Stimulated activated CD8-positive, alpha-beta memory T cell treated with anti-CD3 and anti-CD28 coated beads, Interleukin-12 subunit alpha, Interleukin-12 subunit beta, amount 100 ng/mL, for 1 hour (primary cell): ENCODE results near the gene CALN1.
"Not testable (repeated sequence)": the region's sequence is repeated elsewhere in the genome, so short reads cannot be mapped to it uniquely, and the experiment has no call there.

Experiments used
- DNase-seq: peaks from one replicate; pipeline ENCODE4 v3.0.0-alpha.2; 2020; ENCODE audit warnings: low read depth

The CALN1 gene

DNA sequence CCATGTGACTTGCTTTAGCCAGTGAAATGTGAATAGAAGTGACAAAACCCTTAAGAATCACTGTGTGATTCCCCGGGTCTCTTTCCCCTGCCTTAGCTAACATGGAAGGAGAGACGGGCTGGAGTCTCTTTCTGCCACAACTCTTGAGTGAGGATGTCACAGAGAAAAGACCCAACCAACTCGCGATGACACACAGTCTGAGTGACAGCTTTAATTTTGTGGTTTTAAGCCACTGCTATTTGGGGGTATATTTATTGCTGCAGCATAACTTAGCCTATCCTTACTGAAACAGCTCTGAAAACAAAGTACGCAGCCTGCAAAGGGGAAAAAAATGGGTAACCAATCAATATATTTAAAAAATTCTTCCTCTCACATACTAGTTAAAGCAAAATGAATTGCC, 319.4 kb downstream of the CALN1 start:
- no peak for DNase-seq

DNA sequence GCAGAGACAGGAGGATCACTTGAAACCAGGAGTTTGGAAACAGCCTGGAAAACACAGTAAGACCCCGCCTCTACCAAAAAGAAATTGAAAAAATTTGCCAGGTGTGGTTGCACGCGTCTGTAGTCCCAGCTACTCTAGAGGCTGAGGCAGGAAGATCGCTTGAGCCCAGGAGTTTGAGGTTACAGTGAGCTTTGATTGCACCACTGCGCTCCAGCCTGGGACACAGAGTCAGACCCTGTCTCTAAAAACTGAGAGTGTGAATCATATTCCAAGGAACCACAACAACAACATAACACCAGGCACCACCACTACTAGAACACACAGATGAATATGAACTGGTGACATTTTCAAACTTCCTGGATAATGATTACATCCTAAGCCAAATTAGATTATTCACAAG, 324.2 kb downstream of the CALN1 start:
- no peak for DNase-seq

DNA sequence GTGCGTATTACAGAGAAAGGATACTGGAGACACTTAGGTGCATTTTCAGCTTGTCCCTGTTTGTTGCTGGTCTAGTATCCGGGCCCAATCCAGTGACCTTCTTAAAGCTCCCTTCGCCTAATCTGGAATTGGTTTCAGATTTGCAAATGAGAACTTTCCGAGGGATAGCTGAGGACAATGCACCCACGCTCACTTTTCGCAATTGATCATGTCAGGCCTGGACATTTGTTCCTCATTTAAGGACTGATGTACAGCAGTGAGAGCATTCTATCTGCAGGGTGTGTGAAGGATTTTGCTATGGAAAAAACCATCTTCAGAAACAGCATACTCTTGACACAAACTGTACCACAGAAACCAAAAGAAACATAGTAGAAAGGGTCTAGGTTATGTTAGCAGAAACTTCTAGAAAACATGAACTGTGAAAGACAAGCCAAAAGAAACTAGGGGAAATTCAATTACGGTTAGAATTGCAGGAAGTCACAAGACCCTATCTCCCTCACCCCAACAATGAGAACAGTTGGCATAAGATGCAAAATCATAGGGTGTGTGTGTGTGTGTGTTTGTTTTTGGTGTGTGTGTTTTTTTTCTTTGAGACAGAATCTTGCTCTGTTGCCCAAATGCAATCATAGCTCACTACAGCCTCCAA, 331.1 kb downstream of the CALN1 start:
- no peak for DNase-seq

DNA sequence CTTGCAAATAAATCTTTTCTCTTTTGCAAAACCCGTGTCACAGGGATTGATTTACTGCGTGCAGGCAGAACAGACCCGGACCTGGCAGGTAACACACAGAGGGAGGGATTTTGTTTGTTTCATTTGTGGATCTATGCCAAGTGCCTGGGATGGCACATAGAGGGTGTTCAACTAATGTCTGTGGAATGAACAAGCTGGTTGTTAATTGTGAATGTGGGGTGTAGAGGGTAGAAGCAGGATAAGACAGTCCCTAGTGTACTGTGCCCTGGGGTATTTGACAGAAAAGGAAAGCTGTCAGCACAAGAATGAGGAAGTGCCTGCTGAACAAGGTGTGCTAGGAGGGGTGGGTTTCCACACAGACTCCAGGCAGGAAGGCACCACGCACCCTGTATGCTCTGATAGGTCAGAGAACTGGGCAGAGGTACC, 331.8 kb downstream of the CALN1 start:
- no peak for DNase-seq

DNA sequence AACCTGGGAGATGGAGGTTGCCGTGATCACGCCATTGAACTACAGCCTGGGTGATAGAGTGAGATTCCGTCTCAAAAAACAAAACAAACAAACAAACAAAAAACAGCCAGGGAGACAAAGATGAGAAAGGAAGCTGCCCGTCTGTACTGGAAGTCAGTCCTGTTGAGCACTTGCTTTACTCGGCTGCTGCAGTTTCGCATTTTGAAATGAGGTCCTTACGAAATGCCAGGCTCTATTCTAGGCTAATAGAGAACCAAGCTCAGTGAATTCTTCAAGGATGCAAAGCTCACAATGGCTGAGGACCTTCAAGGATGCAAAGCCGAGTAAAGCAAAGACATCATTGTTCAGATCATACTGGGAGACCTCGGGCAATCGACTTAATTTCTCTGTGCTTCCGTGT, 333.3 kb downstream of the CALN1 start:
- DNase-seq: no peak

DNA sequence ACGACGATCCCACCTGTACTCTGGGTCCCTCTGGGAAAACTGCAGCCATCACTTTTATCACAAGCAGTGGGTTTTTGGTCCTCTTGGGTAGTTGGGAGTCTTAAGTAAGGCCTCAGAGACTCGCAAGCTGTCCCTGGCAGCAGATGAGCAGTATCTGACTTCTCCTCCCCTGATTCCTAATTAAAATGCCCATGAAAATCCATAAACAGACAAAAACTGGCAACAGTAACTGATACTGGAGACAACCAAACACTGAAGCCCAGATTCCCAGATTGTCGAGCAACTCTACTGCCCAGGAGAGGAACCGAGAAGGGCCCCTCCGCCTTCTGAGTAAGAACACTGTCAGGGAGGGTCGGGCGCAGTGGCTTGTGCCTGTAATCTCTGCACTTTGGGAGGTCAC, 333.8 kb downstream of the CALN1 start:
- no peak for DNase-seq

DNA sequence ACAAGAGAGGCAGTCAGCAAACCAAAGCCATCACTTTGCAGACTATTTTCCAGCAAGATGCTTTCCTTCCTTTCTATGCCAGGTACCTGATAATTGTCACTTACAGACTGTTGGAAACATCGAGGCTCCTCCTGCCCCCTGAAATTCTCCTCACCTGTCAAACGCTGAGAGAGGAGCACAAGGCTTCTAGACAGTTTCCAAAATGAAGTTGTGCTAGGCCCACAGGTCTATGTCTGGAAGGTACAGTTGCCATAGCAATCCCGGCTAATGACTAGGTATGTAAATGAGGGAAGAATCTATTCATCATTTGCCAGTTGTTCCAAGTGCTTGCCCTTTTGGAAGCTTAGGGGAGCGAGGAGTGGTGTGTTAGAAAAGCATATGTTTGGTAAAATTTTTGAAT, 334.4 kb downstream of the CALN1 start:
- DNase-seq: no peak

DNA sequence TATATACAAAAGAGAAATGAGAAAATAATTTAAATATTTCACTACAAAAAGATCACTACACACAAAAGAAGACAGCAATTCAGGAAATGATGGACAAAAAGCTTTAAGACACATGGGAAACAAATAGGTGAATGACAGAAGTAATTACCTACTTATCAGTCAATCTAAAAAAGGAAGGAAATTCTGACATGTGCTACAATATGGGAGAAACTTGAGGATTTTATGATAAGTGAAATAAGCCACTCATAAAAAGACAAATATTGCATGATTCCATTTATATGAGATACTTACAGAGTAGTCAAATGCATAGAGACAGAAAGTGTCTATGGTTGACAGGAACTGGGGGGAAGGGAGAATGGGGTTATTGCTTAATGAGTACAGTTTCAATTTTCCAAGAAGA, 339.2 kb downstream of the CALN1 start:
- DNase-seq: no peak

DNA sequence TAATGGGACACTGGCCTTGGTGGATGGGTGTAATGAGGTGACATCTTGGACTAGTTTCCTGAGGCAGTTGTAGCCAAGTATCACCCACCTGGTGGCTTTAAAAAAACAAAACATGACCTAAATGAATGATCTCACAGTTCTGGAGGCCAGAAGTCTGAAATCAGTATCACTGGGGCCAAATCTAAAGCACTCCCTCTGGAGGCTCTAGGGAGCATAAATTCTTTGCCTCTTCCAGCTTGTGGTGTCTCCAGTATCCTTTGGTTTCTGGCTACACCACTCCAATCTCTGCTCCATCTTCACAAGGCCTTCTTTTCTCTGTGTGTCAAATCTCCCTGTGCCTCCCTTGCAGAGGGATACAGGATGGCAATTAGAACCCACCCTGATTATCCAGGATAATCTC, 342.9 kb downstream of the CALN1 start:
- DNase-seq: no peak

DNA sequence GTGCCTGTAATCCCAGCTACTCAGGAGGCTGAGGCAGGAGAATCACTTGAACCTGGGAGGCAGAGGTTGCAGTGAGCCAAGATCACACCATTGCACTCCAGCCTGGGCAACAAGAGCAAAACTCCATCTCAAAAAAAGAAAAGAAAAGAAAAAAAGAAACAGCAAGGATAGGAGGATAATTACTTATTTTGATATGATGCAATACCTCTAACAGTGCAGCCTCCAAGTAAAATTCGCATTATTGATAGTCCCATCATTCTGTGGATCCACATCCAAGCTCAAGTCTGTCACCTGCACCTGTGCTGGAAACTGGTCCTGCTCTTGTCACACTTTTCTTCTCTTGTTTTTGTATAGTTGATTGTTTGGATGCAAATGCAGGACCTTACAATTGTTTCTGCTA, 346.4 kb downstream of the CALN1 start:
- DNase-seq: not testable (repeated sequence)

DNA sequence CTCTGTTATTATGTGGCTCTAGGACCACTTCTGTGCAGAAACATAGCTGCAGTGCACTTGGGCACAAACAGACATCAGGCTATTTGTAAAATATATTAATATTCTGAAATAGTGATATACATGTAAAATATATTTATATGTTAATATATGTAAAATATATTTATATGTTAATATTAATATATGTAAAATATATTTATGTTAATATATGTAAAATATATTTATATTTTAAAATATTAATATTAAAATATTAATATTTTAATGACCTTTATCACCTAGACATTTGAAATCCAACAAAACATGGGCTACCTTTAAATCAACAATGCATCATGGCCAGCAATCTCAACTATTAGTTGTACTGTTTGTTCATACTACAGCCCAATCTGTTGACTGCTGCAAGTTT, 347.2 kb downstream of the CALN1 start:
- no peak for DNase-seq

DNA sequence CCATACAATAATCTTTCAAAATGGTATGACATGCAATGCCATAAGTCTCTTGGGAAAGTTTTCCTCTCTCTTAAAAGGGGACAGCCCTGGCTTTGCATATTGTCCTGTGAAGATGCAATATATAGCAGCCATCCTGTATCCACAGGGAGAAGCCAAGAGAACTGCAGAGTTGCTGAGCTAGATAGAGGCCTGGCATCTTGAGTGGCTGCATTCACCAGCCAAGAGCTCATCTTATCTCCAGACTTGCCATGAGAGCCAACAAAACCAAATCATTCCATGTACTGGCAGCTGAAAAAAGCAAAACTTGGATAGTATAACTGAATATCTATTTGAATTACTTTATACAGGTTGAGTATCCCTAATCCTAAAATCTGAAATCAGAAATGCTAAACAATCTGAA, 348.8 kb downstream of the CALN1 start:
- DNase-seq: no peak

DNA sequence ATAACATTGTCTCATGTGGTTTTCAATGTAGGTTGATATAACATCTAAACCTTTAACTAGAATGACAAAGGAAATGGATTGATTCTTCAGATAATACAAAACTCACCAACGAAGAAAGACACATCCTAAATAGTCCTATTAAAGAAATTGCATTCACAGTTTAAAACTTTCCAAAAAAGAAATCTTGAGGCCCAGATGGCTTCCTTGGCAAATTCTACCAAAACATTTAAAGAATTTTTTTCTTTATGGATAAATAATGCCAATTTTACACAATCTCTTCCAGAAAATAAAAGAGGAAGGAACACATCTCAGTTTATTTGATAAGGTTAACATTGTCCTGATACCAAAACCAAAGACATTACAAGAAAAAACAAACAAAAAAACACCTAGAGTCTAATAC, 349.5 kb downstream of the CALN1 start:
- no peak for DNase-seq

DNA sequence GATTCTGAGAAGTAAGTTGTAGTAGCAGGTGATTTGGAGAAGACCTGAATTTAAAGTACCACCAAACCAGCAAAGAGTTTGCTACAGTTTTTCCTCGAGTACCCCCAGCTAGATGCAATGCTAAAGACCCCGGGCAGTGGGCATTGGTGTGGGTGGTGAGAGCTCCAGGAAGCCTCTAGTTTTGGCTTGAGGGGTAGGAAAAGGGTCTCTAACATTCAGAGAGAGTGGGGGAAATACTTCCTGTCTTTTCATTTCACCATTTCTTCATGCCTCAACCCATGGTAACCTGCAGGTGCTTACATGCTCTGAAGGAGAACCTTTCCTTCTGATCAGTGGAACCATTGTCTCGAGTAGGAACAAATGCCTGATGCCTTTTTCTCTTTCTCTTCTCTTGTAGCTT, 352.2 kb downstream of the CALN1 start:
- DNase-seq: no peak

DNA sequence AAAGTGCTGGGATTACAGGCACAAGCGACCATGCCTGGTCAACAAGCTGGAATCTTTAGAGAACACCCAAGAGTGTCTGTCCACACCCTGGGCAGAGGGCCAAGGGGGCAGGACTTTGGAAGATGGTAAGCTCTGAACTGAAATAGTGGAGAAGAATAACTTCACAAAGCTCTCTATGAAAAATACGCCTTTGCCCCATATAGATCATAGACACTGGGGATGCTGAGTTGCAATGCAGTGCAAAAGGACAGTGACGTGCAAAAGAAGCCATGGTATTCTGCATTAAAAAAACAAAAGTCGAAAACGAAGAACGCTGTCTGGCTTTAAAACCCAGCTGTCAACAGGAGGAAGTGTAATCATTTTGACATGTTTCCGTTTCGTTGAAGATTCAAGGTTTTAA, 353.6 kb downstream of the CALN1 start:
- no peak for DNase-seq

DNA sequence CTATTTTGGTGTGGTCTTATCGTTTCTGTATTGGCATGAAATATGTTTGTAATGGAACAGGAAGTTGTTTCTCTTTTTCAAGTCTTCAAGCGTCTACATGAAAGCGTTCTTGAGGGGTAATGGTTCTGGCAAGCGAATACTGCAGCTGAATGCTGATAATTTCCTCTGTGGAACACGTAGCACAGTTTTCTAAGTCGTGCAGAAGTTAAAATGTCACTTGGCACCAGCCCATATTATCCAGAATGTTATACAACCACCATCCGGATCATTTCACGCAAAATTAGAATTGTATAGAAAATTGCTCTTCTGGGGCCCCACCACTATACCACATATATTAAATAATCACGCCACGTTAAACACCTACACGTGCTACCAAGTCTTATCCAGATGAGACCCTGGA, 354.3 kb downstream of the CALN1 start:
- DNase-seq: no peak

DNA sequence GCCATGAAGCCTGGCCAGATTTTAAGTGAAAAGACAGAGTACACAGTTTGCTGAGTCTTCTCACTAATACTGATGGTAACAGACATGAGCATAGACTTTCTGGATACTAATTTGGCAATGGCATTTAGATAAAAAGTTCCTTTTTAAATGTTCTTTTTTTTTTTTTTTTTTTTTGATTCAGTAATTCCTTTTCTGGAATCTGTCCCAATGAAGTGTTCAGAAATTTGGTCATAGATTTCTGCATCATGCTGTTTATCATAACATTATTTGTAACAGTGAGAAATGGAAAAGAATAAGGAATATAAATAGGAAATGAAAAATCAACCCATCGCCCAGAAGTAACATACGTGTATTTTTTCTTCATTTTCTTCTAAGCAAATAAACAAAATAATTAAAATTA, 354.9 kb downstream of the CALN1 start:
- DNase-seq: no peak

DNA sequence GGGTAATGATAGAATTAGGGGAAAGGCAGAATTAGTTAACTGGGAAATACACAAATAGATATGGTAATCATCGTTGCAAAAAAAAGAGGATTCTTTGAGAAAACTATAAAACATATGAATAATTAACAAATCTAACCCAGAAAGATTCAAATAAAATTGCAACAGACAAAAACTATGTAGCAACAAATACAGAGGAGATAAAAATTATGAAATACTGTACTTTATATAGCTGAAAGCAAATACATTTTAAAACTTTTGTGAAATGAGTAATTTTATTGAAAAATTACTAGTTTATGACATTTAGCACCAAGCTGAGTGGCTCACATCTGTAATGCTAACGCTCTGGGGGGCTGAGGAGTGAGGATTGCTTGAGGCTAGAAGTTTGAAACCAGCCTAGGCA, 356.7 kb downstream of the CALN1 start:
- DNase-seq: no peak

DNA sequence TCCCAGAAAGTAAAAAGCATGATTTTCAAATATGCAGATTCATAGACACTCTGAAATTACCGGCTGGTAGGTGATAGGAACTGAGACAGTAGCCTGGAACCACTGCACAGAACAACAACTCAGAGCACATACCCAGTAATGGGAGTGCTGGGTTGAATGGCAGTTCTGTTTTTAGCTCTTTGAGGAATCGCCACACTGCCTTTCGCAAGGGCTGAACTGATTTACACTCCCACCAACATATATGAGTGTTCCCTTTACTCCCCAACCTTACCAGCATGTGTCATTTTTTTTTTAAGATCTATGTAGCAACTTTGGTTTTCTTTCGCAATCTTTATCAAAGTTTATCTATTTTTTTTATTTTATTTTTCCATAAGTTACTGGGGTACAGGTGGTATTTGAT, 358.8 kb downstream of the CALN1 start:
- no peak for DNase-seq

DNA sequence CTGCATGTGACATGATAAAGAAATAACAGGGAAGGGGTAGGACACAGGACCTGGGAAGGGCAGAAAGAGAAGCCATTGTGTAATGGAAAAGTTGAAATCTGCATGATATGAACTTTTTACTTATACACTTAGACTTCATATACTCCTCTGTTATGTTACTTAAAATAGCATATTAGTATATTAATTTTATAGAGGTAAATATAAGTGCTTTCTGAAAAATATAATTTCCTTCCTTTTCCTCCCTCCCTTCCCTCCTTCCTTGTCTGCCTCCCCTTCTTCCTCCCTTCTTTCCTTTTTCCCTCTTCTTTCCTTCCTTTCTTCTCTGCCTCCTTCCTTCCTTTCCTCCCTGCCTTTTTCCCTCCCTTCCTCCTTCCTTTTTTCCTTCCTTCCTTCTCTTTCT, 363.7 kb downstream of the CALN1 start:
- no peak for DNase-seq

DNA sequence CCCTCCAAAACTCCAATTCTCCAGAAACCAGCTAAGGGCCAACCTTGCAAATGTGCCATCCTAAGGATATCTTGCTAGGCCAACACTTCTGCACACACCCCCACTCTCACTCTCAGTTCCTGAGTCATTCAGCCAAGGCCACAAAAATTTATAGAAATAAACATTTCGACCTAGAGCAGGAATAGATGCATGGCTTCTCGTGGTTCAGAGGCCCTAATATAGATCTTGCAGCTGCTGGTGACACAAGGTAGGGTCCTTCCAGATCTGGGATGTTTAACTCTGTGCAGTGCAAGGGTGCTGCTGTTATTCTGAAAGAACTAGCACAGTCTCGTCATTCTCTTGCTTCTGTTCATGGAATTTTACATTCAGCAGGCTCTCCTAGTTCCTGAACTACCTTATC, 369.3 kb downstream of the CALN1 start:
- no peak for DNase-seq

DNA sequence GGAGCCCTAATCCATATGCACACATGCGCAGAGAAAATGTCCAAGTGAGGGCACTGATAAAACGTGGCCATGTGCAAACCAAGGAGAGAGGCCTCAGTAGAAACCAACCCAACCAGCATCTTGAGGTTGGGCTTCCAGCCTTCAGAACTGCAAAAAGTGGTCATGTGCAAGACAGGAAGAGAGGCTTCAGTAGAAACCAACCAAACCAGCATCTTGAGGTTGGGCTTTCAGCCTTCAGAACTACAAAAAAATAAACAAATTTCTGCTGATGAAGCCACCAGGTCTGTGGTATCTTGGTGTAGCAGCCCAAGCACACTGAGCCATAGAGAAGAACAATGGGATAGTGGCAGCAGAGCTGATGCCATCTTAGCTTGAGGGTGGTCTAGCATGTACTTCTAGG, 371.5 kb downstream of the CALN1 start:
- DNase-seq: no peak

DNA sequence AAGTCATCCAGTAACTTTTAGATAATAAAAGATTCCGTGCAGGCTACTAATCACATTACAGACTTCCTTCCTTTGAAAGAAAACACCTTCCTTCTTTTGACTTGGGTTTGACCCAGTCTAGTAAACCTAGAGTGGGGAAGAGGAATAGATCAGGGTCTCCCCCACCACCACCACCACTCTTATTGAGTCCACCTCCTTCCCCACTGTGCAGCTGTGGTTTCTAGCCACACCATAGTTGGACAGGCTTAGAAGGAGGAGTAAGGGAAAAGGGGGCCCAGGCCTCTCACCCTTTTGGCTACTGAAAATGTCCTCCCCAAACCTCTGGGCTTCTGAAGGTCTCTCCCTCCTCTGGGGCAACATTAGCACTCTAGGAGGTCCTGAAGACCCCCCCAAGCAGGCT, 372.7 kb downstream of the CALN1 start:
- DNase-seq: no peak

DNA sequence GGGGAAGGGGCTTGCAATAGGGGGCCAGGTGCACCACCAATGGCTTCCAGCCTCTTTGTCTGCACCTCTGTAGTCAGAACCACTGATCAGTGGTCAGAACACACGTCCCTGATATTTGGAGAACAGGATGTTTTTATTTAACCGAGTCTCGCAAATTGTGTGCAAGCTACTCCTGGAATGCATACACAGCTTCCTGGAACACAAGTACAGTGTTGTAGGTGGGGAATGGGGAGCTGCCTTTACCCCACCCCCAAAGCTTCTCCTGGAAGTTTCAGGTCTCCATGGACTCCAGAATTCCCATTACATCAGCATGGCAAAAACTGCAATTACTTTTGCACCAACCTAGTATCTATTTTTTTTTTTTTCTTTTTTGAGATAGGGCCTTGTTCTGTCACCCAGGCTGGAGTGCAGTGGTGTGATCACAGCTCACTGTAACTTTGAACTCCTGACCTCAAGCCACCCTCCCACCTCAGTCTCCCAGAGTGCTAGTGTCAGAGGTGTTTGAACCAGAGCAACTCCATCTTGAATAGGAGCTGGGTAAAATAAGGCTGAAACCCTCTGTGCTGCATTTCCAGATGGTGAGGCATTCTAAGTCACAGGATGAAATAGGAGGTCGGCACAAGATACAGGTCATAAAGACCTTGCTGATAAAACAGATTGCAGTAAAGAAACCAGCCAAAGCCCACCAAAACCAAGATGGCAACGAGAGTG, 374.0 kb downstream of the CALN1 start:
- no peak for DNase-seq
